ENCODE data around the gene MESP2.

MESP2 gene

DNA sequence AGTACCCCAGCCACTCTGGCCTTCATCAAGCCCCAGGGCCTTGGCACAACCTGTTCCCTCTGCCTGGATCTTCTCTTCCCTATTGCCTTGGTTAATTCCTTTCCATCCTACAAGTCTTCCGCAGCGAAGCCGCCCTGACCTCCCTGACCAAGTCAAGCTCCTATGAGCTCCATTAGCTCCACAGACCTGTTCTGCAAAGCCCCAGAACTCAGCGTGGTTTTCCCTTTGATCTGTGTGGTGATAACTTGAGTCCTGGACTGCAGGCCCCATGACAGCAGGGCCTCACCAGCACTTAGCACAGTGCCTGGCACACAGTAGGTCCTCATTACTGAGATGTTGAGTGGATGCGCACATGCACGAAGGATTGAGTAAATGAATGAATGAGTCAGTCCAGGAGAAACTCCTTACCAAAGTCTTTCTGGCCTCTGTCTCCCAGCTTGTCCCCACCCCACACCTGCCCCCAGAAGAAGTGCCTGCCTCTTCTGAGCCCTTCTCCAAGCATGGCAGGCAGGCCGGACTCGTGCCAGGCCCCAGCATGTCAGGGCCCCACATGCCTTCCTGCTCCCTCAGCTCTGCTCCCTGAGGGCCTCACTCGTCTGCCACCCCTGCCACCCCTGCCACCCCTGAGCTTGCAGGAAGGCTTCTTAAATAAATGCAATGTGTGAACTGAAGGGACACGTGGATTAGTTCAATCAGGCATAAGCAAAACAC lies 32.2 kb downstream of the MESP2 start:
- TF ChIP-seq, protein P1, sequence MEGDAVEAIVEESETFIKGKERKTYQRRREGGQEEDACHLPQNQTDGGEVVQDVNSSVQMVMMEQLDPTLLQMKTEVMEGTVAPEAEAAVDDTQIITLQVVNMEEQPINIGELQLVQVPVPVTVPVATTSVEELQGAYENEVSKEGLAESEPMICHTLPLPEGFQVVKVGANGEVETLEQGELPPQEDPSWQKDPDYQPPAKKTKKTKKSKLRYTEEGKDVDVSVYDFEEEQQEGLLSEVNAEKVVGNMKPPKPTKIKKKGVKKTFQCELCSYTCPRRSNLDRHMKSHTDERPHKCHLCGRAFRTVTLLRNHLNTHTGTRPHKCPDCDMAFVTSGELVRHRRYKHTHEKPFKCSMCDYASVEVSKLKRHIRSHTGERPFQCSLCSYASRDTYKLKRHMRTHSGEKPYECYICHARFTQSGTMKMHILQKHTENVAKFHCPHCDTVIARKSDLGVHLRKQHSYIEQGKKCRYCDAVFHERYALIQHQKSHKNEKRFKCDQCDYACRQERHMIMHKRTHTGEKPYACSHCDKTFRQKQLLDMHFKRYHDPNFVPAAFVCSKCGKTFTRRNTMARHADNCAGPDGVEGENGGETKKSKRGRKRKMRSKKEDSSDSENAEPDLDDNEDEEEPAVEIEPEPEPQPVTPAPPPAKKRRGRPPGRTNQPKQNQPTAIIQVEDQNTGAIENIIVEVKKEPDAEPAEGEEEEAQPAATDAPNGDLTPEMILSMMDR (IDR thresholded peaks at IDR 0.05; ENCODE audit: extremely low read depth, insufficient read depth, missing control alignments): no peak
- DNase-seq (ENCODE audit: low spot score): no peak
- in situ Hi-C loops (cut with MboI; ENCODE audit: low pct_unique_long_range_greater_than_20kb, low sequenced_read_pairs, unreplicated experiment): no loop called here

DNA sequence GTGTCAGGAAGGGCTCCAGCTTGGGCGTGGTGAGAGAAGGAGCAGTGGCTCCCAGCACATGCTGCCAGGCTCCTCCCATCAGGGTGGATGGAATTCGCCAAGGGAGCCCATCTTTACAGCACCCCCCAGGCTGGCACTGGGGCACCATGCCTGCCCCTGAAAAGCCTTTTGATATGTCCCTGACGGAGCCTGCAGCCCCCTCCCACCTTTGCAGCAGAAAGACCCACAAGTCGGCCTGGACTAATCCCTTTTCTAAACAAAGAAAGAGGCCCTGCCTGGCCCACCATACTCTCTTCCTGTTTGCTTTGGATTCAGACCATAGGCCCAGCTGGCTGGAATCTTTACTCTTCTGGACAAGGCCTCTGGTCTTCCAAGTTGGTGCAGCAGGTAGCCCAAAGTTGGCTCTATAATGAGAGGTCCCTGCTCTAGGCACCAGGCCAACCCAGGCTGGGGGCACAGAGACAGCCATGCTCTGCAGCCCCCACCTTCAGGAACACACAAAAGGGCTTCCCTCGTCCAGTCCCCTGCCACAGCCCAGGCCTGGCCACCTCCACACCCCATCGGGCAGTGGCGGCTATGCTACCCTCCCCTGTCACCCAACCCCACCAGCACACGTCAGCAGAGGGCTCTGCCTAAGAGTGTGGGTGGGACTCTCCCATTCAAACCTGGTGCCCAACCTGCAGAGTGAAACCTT lies 33.1 kb downstream of the MESP2 start:
- TF ChIP-seq, protein P1 (IDR thresholded peaks at IDR 0.05; ENCODE audit: extremely low read depth, insufficient read depth, missing control alignments): no peak
- no peak for DNase-seq (ENCODE audit: low spot score)
- in situ Hi-C loops (cut with MboI; ENCODE audit: low pct_unique_long_range_greater_than_20kb, low sequenced_read_pairs, unreplicated experiment): no loop called here

DNA sequence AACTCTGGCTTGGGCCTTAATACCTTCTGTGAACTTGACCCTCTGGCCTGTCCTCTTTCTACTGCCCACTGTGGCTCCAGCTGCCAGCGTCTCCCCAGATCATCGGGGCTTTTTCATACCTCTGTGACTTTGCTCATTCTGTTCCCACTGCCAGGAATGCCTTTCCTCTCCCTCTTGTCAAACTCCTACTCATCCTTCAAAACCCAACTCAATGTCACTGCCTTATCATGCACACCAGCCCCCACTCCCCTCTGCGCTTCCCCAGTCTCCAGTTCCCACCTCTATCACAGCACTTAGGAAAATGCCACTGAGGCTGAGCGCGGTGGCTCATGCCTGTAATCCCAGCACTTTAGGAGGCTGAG lies 33.6 kb downstream of the MESP2 start:
- no peak for DNase-seq (ENCODE audit: low spot score)
- in situ Hi-C loops (cut with MboI; ENCODE audit: low pct_unique_long_range_greater_than_20kb, low sequenced_read_pairs, unreplicated experiment): no loop called here
- TF ChIP-seq, protein P1 (IDR thresholded peaks at IDR 0.05; ENCODE audit: extremely low read depth, insufficient read depth, missing control alignments): no peak

DNA sequence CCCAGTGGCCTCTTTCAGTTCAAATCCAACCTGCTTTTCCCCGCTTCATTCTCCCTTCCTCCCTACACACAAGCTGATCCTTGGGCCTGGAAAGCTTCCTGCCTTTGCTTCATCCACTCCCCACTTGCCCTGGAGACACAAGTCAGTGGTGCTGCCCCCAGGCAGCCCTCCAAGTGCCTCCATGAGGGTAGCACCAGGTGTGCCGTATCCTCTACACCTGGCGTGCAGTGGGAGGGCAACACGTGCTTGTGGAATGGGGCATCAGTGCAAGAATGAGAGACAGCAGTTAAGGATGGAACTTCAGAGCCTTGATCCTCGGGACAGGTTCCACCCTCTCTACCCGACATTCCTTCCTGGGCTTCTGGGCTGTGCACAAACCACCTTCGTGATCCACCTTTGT lies 34.7 kb downstream of the MESP2 start:
- no peak for DNase-seq (ENCODE audit: low spot score)
- in situ Hi-C loops (cut with MboI; ENCODE audit: low pct_unique_long_range_greater_than_20kb, low sequenced_read_pairs, unreplicated experiment): no loop called here
- TF ChIP-seq, protein P1 (IDR thresholded peaks at IDR 0.05; ENCODE audit: extremely low read depth, insufficient read depth, missing control alignments): no peak

DNA sequence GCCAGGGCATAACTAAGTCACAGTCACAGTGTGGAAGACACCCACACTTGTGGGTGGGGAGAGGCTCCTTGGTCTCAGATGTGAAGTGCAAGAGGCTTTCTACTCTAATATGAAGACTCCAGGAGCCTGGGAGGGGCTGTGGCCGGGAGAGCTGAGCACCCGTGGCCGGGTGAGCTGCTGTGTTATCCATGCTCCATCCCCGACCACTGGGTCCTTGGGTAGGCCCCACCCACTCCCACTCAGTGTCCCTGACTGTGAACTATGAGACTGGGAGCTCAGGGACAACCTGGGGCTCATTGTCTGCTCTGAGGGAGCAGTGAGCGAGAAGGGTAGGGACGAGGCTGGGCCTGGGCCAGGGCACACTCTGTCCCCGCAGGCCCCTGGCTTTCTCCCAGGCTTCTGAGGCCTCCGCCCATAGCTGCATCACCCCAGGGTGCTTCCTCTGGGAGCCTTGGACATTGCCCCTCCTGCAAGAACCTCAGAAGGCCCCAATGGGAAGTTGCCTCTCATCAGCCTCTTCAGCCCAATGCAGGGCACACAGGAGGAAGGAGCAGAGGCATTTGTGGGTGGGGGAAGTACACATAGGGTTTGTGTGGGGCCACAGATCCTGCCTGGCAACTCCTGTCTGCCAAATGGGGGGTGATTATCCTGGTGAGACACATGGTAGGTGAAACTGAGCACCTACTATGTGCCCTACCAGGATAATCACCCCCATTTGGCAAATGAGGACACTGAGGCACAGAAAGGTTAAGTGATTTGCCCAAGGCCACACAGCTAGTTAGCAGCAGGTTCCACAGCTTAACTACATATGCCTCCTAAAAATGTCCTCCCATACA lies 36.1 kb downstream of the MESP2 start:
- no peak for DNase-seq (ENCODE audit: low spot score)
- TF ChIP-seq, protein P1 (IDR thresholded peaks at IDR 0.05; ENCODE audit: extremely low read depth, insufficient read depth, missing control alignments): no peak
- in situ Hi-C loops (cut with MboI; ENCODE audit: low pct_unique_long_range_greater_than_20kb, low sequenced_read_pairs, unreplicated experiment): no loop called here

DNA sequence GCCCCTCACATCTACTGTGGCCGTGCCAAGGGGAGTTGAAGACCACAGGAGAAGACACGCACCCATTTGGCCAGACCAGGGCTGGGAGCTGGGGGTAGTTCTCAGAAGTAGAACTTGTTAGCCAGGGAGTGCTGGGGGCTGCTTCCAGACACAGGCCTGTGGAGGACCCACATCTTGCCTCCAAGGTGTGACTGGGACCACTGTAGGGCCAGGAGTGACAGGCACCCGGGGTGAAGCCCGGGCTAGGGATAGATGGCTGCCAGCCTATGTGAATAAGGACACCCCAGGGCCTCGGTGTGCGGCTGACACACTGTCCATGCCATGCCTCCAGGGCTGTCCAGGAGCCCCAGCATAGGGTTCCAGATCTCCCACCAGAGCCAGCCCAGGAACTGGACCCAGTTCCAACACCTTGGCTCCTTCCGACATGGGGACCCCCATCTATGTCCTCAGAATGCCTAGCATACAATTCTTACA lies 36.8 kb downstream of the MESP2 start:
- TF ChIP-seq, protein P1 (IDR thresholded peaks at IDR 0.05; ENCODE audit: extremely low read depth, insufficient read depth, missing control alignments): no peak
- no peak for DNase-seq (ENCODE audit: low spot score)

More for the DNA sequence above, 36.8 kb downstream of the MESP2 start:
- in situ Hi-C loops (cut with MboI; ENCODE audit: low pct_unique_long_range_greater_than_20kb, low sequenced_read_pairs, unreplicated experiment): no loop called here
